Measurements from ENCODE around the gene SENP8.

SENP8 gene

DNA sequence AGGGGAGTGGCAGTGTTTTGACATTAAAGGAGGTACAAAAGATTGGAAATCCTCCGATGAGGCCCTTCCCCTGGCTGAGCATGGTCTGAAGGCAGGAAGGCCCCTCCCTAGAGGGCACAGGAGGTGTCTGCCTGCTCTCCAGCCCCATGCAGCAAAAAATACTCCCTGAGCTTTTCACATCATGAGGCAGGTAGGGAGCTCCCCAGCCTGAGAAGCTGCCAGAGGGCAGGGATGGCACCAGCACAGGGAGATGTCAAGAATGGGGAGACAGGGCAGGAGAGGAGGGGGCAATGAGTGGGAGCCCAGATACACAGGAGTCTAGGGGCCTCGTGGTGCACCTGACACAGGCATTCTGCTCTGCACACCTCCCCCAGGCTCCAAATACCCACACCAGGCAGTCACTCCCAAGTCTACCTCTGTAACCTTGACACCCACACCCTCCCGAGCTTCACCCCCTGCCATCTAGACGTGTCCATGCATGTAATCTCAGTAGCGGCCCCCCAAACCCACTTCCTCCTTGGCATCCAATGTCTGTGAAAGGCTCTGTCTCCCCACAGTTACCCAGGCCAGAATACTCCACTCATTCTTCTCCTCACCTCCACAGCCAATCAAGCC, 56.5 kb downstream of the SENP8 start:
- no peaks in the 10 kb centered on the region for H3K27me3 ChIP-seq (ENCODE audit: control insufficient read depth, insufficient read depth, low read length, poor library complexity, severe bottlenecking)
- 84 to 88% methylated on average over 5 of the region's 5 CpGs for WGBS, 2 experiments
- no peak overlapping the region for H3K4me3 ChIP-seq (ENCODE audit: insufficient read depth, low read depth, low read length)
- no peak overlapping the region for H3K27ac ChIP-seq (ENCODE audit: insufficient read depth, low read depth, low read length, poor library complexity, severe bottlenecking)
- no peaks in the 10 kb centered on the region for H3K9me3 ChIP-seq (ENCODE audit: control insufficient read depth, low read length)
- H3K36me3 ChIP-seq (ENCODE audit: control insufficient read depth, insufficient read depth, low read length): no peaks in the 10 kb centered on the region
- peaks cover 6% of the 10 kb centered on the region for H3K4me1 ChIP-seq (ENCODE audit: control insufficient read depth, insufficient read depth, low read length)

DNA sequence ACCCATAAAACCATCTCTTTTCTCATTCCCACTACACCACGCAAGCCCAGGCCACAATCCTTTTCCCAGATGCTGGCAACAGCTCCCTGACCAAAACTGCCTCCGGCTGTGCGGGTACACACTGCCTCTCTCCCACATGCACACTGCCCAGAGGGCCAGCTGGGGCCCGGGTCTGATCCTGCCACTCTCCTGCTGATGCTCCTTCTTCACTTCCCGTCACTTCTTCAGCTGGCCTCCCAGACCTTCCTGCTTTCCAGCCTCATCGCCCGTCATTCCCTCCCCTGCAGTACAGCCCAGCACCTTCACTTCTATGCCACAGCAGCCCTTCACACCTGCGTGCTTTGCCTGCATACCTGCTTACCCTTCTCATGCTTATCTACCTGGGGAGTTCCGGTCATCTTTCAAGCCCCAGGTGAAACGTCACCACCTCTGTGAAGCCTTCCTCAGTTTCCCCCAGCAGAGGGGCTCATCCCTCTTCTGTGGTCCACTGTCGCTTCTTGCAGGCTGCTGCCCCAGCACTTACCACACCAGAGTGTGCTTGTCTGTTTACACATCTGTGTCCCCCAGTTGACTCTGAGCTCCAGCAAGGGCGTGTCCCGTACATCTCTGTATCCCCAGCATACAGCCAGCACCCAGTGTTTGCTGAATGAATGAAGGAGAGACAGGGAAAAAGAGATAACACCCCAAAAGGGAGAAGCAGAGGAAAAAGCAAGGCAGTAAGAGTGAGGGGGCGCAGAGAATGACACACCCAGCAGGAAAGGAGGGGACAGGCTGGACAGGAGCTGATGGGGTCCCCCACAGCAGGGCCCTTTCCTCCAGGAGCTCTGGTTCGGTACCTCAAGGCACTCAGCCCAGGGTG, 57.2 kb downstream of the SENP8 start:
- H3K27ac ChIP-seq (ENCODE audit: insufficient read depth, low read depth, low read length, poor library complexity, severe bottlenecking): no peak overlapping the region
- WGBS, 2 experiments: 91% methylated on average over 15 of the region's 15 CpGs
- no peaks in the 10 kb centered on the region for H3K27me3 ChIP-seq (ENCODE audit: control insufficient read depth, insufficient read depth, low read length, poor library complexity, severe bottlenecking)
- H3K4me1 ChIP-seq (ENCODE audit: control insufficient read depth, insufficient read depth, low read length): peaks cover 13% of the 10 kb centered on the region
- H3K4me3 ChIP-seq (ENCODE audit: insufficient read depth, low read depth, low read length): no peak overlapping the region
- no peaks in the 10 kb centered on the region for H3K9me3 ChIP-seq (ENCODE audit: control insufficient read depth, low read length)
- no peaks in the 10 kb centered on the region for H3K36me3 ChIP-seq (ENCODE audit: control insufficient read depth, insufficient read depth, low read length)

DNA sequence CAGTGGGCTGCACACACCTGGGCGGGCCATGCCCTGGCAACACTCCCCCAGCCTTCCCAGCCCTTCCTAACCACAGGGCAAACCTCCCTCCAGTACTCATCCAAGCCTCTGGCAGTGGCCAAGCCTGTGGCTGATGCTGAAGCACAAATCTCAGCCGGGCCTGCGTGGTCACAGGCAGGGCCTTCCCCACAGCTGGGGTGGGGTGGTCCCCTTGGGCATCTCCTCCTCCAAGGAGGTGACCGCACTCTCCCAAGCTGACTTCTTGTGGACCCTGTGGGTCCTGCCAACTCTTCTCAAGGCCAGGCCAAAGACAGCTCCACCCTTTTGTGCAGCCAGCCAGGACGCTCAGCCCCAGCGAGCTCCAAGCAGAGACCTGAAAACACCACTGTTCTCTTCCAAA, 58.0 kb downstream of the SENP8 start:
- Histone ChIP-seq H3K27ac (ENCODE audit: insufficient read depth, low read depth, low read length, poor library complexity, severe bottlenecking) (no peak overlapping the region), H3K27me3 (ENCODE audit: control insufficient read depth, insufficient read depth, low read length, poor library complexity, severe bottlenecking) (no peaks in the 10 kb centered on the region), H3K4me1 (ENCODE audit: control insufficient read depth, insufficient read depth, low read length) (peaks cover 15% of the 10 kb centered on the region), H3K4me3 (ENCODE audit: insufficient read depth, low read depth, low read length) (no peak overlapping the region), H3K36me3 (ENCODE audit: control insufficient read depth, insufficient read depth, low read length) (no peaks in the 10 kb centered on the region), H3K9me3 (ENCODE audit: control insufficient read depth, low read length) (no peaks in the 10 kb centered on the region)
- WGBS, 2 experiments: 92% methylated on average over 6 of the region's 6 CpGs

DNA sequence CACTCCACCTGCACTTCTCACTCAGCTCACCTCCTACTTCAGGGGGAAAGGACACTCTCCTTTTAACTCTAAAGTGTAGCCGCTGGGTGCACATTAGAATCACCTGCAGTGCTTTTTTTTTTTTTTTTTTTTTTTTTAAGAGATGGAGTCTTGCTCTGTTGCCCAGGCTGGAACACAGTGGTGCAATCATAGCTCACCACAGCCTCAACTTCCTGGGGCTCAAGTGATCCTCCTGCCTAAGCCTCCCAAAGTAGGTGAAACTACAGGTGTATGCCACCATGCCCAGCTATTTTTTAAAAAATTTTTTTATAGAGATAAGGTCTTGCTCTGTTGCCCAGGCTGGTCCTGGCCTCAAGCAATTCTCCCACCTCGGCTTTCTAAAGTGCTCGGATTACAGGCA, 58.5 kb downstream of the SENP8 start:
- Histone ChIP-seq H3K9me3 (ENCODE audit: control insufficient read depth, low read length) (no peaks in the 10 kb centered on the region), H3K27ac (ENCODE audit: insufficient read depth, low read depth, low read length, poor library complexity, severe bottlenecking) (no peak overlapping the region), H3K4me1 (ENCODE audit: control insufficient read depth, insufficient read depth, low read length) (peaks cover 15% of the 10 kb centered on the region), H3K27me3 (ENCODE audit: control insufficient read depth, insufficient read depth, low read length, poor library complexity, severe bottlenecking) (no peaks in the 10 kb centered on the region), H3K4me3 (ENCODE audit: insufficient read depth, low read depth, low read length) (no peak overlapping the region), H3K36me3 (ENCODE audit: control insufficient read depth, insufficient read depth, low read length) (no peaks in the 10 kb centered on the region)
- 78 to 83% methylated on average over 2 to 3 of the region's 3 CpGs for WGBS, 2 experiments

DNA sequence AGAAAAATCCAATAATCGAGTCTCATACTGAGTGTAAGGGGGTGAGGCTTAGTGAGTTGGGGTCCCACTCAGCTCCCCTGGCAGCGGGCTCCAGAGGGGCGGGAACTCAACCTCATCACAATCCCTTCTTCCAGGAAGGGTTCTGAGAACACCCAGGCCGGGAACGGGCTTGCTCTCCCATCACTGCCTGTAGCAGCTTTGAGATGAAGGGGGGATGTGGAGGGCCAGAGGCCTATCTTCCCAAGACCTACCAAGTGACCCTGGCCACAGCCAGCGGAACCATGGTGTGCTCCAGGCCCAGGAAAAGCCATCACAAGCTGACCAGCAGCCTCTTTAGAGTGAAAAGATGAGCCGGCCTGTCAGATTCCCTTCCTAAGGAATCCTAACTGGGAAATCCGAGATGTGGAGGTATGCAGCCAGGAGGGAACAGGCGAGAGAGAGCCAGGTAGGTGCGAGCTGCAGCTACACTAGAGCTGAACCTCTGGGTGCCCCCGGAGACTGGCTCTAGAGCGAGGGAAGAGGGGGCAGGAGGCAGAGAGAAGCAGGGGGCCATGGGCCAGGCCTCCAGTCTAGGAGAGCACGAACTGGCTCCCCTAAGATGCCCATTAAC, 60.9 kb downstream of the SENP8 start:
- H3K9me3 ChIP-seq (ENCODE audit: control insufficient read depth, low read length): no peaks in the 10 kb centered on the region
- WGBS, 2 experiments: 92 to 93% methylated on average over 13 of the region's 13 CpGs
- no peak overlapping the region for H3K27ac ChIP-seq (ENCODE audit: insufficient read depth, low read depth, low read length, poor library complexity, severe bottlenecking)
- no peaks in the 10 kb centered on the region for H3K36me3 ChIP-seq (ENCODE audit: control insufficient read depth, insufficient read depth, low read length)
- H3K4me3 ChIP-seq (ENCODE audit: insufficient read depth, low read depth, low read length): no peak overlapping the region
- peaks cover 8% of the 10 kb centered on the region for H3K27me3 ChIP-seq (ENCODE audit: control insufficient read depth, insufficient read depth, low read length, poor library complexity, severe bottlenecking)
- peaks cover 21% of the 10 kb centered on the region for H3K4me1 ChIP-seq (ENCODE audit: control insufficient read depth, insufficient read depth, low read length)

DNA sequence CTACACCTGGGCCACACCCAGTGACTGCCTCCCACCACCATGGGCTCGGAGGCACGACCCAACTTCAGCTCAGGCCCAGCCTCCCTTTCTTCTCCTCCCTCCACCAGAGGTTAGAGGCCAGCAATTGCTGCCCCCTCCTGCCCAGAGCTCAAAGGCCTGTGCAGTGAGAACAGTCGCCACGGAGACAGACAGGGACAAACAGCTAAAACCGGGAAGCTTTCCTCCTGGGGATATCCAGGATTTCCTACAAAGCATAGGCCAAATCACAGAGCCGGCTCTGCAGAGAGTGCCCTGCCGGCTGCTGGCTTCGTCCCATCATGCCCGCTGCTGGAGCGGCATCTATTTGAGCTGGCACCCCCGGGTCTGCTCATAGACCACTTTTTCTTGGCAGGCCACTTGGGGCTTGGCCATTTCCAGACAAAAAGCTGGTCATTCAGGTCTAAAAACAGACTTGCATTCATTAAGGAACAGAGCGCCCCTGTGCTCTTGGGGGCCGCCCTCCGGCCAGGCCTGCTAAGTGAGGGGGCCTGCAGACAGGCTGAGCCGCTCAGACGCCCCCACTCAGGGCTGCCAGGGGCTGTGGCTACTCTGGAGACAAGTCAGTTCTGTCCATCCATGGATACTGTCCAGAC, 61.9 kb downstream of the SENP8 start:
- H3K4me1 ChIP-seq (ENCODE audit: control insufficient read depth, insufficient read depth, low read length): peaks cover 23% of the 10 kb centered on the region
- 80 to 82% methylated on average over 16 of the region's 16 CpGs for WGBS, 2 experiments
- H3K9me3 ChIP-seq (ENCODE audit: control insufficient read depth, low read length): no peaks in the 10 kb centered on the region
- peaks cover 18% of the 10 kb centered on the region for H3K27me3 ChIP-seq (ENCODE audit: control insufficient read depth, insufficient read depth, low read length, poor library complexity, severe bottlenecking)
- H3K36me3 ChIP-seq (ENCODE audit: control insufficient read depth, insufficient read depth, low read length): no peaks in the 10 kb centered on the region
- peak overlapping the region; percentile 38 for H3K27ac ChIP-seq (ENCODE audit: insufficient read depth, low read depth, low read length, poor library complexity, severe bottlenecking)
- no peak overlapping the region for H3K4me3 ChIP-seq (ENCODE audit: insufficient read depth, low read depth, low read length)

DNA sequence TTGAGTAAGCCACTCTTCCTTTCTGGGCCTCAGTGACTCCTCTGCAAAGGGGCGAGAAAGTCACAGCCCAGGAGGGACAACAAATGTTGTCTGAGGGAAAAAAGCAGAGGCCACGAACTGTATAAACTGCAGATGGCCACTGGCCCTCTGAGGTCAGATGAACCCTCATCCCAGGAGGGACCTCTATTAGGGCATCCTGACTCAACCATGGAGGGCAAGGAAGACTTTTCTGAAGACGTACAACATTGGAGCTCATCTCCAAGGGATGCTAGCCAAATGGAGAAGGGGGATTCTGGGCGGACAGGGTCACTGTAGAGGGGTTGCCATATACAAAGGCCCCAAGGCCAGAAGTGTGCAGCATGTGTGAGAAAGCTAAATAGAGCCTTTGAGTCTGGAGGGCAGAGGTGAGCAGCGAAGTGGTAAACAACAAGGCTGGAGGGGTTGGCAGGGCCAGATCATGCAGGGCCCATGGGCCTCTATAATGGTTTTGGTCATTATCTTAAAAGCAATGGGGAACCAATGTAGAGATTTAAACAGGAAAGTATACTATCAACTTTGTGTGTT, 62.6 kb downstream of the SENP8 start:
- Histone ChIP-seq H3K4me3 (ENCODE audit: insufficient read depth, low read depth, low read length) (no peak overlapping the region), H3K36me3 (ENCODE audit: control insufficient read depth, insufficient read depth, low read length) (no peaks in the 10 kb centered on the region), H3K27ac (ENCODE audit: insufficient read depth, low read depth, low read length, poor library complexity, severe bottlenecking) (peak overlapping the region; percentile 38), H3K27me3 (ENCODE audit: control insufficient read depth, insufficient read depth, low read length, poor library complexity, severe bottlenecking) (peaks cover 24% of the 10 kb centered on the region), H3K9me3 (ENCODE audit: control insufficient read depth, low read length) (no peaks in the 10 kb centered on the region), H3K4me1 (ENCODE audit: control insufficient read depth, insufficient read depth, low read length) (peaks cover 23% of the 10 kb centered on the region)
- 94% methylated on average over 5 of the region's 5 CpGs for WGBS, 2 experiments

DNA sequence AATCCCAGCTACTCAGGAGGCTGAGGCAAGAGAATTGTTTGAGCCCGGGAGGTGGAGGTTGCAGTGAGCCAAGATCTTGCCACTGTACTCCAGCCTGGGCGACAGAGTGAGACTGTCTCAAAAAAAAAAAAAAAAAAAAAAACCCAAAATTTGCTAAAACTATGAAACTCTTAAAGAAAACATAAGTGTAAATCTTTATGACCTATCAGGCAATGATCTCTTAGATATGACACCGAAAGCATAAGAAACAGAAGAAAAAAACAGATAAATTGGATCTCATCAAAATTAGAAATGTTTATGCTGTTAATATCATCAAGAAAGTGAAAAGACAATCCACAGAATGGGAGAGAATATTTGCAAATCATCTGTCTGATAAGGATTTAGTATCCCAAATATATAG, 64.0 kb downstream of the SENP8 start:
- H3K27me3 ChIP-seq (ENCODE audit: control insufficient read depth, insufficient read depth, low read length, poor library complexity, severe bottlenecking): peaks cover 24% of the 10 kb centered on the region
- no peaks in the 10 kb centered on the region for H3K9me3 ChIP-seq (ENCODE audit: control insufficient read depth, low read length)
- peaks cover 23% of the 10 kb centered on the region for H3K4me1 ChIP-seq (ENCODE audit: control insufficient read depth, insufficient read depth, low read length)
- 80 to 97% methylated on average over 2 to 3 of the region's 3 CpGs for WGBS, 2 experiments
- no peaks in the 10 kb centered on the region for H3K36me3 ChIP-seq (ENCODE audit: control insufficient read depth, insufficient read depth, low read length)
- no peak overlapping the region for H3K27ac ChIP-seq (ENCODE audit: insufficient read depth, low read depth, low read length, poor library complexity, severe bottlenecking)
- H3K4me3 ChIP-seq (ENCODE audit: insufficient read depth, low read depth, low read length): no peak overlapping the region

DNA sequence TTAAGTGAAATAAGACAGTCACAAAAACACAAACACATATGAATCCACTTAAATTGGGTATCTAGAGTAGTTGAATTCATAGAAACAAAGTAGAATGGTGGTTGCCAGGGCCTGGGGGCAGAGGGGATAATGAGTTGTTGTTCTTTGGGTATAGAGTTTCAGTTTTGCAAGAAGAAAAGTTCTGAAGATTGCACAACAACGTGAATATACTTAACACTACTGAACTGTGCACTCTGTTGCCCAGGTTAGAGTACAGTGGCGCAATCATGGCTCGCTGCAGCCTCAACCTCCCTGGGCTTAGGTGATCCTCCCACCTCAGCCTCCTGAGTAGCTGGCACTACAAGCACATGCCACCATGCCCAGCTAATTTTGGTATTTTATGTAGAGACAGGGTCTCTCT, 64.5 kb downstream of the SENP8 start:
- Histone ChIP-seq H3K36me3 (ENCODE audit: control insufficient read depth, insufficient read depth, low read length) (no peaks in the 10 kb centered on the region), H3K4me3 (ENCODE audit: insufficient read depth, low read depth, low read length) (no peak overlapping the region), H3K27ac (ENCODE audit: insufficient read depth, low read depth, low read length, poor library complexity, severe bottlenecking) (no peak overlapping the region), H3K27me3 (ENCODE audit: control insufficient read depth, insufficient read depth, low read length, poor library complexity, severe bottlenecking) (peaks cover 24% of the 10 kb centered on the region), H3K4me1 (ENCODE audit: control insufficient read depth, insufficient read depth, low read length) (peaks cover 23% of the 10 kb centered on the region), H3K9me3 (ENCODE audit: control insufficient read depth, low read length) (no peaks in the 10 kb centered on the region)
- 93 to 95% methylated on average over 3 of the region's 3 CpGs for WGBS, 2 experiments

DNA sequence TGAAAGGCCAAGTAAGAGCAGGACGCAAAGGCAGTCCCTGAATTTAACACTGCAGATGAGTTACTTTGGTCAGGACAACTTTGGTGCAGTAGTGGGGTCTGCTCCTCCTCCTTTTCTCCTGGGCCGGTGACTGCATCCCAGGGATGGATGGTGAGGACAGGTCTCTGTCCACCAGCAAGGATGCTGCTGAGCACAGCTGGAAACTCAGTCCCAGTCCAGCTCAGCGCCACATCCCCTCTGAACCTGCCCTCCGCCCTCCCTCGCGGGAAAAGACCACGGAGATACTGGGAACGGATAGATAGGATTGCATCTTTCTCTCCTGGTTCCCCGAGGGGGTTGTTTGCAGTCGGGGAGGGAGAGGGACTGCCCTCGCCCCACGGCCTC, 65.6 kb downstream of the SENP8 start:
- 47 to 52% methylated on average over 12 of the region's 12 CpGs for WGBS, 2 experiments
- peaks cover 23% of the 10 kb centered on the region for H3K4me1 ChIP-seq (ENCODE audit: control insufficient read depth, insufficient read depth, low read length)
- no peaks in the 10 kb centered on the region for H3K36me3 ChIP-seq (ENCODE audit: control insufficient read depth, insufficient read depth, low read length)
- H3K4me3 ChIP-seq (ENCODE audit: insufficient read depth, low read depth, low read length): peak overlapping the region; percentile 24
- no peak overlapping the region for H3K27ac ChIP-seq (ENCODE audit: insufficient read depth, low read depth, low read length, poor library complexity, severe bottlenecking)
- H3K27me3 ChIP-seq (ENCODE audit: control insufficient read depth, insufficient read depth, low read length, poor library complexity, severe bottlenecking): peaks cover 24% of the 10 kb centered on the region
- no peaks in the 10 kb centered on the region for H3K9me3 ChIP-seq (ENCODE audit: control insufficient read depth, low read length)
